ENCODE results near the gene GHDC. TPM values are rescaled to one million over a fixed set of nuclear protein-coding genes. Genes with fewer than 3 reads are reported as not detected.

Gene GHDC
- total RNA-seq, 6 experiments from 2014 or later, result 8.8 to 23.9 (median 12.8) TPM

DNA sequence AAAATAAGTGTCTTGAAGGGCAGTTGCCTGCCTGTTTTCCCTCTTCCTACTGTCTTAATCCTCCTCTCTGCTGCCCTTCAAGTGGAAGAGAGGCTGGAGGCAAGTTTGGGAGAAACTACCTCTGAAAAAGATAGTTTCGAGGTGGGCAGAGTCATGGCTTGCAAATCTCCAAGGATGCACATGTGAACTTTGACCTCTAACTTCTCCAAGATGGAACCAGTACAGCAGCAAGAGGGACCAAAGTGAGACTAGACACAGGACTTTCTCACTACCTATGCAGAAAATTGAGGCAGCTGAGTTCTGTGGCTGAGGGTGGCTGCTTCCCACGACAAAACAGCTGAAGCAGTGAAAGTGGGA, 12.5 kb downstream of the GHDC start:
- Histone ChIP-seq H3K36me3 (no peaks in the 10 kb centered on the region), H3K9me3 (no peaks in the 10 kb centered on the region), H3K4me3 (no peak overlapping the region), H3K27me3 (peaks cover 0 to 7% of the 10 kb centered on the region in 2 donors), H3K27ac (no peak overlapping the region), H3K4me1 (peaks cover 0 to 16% (median 0%) of the 10 kb centered on the region in 4 donors)
- TF ChIP-seq, protein P1, sequence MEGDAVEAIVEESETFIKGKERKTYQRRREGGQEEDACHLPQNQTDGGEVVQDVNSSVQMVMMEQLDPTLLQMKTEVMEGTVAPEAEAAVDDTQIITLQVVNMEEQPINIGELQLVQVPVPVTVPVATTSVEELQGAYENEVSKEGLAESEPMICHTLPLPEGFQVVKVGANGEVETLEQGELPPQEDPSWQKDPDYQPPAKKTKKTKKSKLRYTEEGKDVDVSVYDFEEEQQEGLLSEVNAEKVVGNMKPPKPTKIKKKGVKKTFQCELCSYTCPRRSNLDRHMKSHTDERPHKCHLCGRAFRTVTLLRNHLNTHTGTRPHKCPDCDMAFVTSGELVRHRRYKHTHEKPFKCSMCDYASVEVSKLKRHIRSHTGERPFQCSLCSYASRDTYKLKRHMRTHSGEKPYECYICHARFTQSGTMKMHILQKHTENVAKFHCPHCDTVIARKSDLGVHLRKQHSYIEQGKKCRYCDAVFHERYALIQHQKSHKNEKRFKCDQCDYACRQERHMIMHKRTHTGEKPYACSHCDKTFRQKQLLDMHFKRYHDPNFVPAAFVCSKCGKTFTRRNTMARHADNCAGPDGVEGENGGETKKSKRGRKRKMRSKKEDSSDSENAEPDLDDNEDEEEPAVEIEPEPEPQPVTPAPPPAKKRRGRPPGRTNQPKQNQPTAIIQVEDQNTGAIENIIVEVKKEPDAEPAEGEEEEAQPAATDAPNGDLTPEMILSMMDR (IDR thresholded peaks at IDR 0.05), result no peak
- TF ChIP-seq POLR2A (IDR thresholded peaks at IDR 0.05), result no peak
- intact Hi-C loops (cut with DNase I), result no loop called here
- ATAC-seq (no peak), DNase-seq (no peak)
- WGBS (ENCODE audit: insufficient coverage, low coverage, low lambda C conversion rate, missing lambda C conversion rate), result 100% methylated on average over 1 of the region's 2 CpGs

DNA sequence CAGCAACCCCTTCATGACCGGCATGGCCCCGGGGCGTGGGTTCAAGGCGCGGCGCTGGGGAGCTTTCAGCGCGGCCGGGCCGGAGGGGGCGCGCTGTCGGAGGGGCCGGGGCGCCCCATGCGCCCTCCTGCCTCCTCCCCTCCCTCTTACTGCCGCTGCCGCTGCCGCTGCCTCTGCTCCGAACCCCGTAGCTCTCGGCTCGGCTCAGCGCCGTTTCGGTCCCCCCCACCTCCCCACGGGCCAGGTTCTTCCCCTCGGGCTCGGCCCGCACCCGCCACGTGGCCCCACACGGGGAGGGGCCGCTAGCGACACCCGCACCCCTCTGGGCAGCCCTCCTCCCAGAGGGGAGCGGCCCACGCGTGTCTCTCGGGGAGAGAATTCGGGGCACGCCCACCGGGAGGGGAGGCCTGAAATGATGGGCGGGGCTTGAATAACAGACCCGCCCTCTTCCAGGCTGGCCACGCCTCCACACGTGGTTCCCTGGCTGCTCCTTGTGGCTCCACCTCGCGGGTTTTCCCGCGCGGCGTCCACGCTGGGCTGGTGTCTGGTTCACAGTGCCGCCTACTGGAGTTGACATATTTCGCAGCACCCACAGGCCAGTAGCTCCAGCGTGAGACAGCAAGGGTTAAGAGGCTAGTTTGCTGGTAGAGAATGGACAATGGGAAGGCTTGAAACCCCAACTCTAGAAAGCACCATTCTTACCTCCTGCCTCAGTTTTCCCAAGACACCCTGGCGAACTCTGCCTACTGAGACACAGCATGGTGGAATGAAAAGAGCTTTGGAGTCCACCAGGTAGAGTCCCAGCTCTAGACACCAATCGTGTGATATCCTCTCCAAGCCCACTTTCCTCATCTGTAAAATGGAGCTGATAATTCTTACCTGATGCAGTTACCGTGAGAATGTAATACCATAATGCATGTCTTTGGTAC, 13.1 kb downstream of the GHDC start, which contains the start of gene KCNH4:
Gene KCNH4, minus strand, starts transcription at position 221 of the 929 bp plus-strand sequence. Its CDS starts 197 bp downstream, at position 24.
- Histone ChIP-seq H3K4me3 (peak within 1 kb of the TSS in 2 of 3 donors; percentile 5 to 38), H3K4me1 (peaks cover 0 to 16% (median 0%) of the 10 kb centered on the region in 4 donors), H3K36me3 (no peaks in the 10 kb centered on the region), H3K27ac (no peak within 1 kb of the TSS), H3K27me3 (peaks cover 0 to 7% of the 10 kb centered on the region in 2 donors), H3K9me3 (no peaks in the 10 kb centered on the region)
- 9% methylated on average over 13 of the region's 60 CpGs for WGBS (ENCODE audit: insufficient coverage, low coverage, low lambda C conversion rate, missing lambda C conversion rate)
- TF ChIP-seq, protein P1 (IDR thresholded peaks at IDR 0.05), result peak; percentile 46 to 57 (median 50)
- no peak for TF ChIP-seq POLR2A (IDR thresholded peaks at IDR 0.05)
- DNase-seq, result peak; percentile 77 to 86 (median 81)
- intact Hi-C loops (cut with DNase I), result no loop called here
- peak; percentile 65 to 79 (median 72) for ATAC-seq

DNA sequence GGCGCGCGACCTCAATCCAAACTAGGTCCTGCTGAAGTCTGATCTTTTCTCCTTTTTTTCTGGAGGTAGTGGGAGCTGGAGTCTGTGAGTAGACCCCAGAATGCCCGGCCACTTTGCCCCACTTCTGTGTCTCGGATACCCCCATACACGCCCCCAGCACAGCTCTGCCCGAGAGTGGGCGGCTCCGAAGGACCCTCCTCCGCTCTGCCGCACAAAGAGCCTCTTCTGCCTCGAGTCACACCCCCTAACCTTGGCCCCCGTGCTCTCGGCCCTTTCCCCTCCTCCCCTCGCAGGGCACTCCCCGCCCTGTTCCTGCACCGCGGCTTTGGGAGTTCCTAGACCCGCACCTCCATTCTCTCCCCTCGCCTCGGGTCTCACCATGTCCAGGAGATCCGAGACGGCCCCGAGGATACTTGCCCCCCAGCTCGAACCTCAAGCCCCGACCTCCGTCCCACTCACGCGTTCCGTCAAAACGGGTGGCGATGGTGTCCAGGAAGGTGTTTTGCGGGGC, 13.8 kb downstream of the GHDC start:
- Histone ChIP-seq H3K36me3 (no peaks in the 10 kb centered on the region), H3K4me1 (peaks cover 0 to 16% (median 0%) of the 10 kb centered on the region in 4 donors), H3K27ac (no peak overlapping the region), H3K4me3 (peak overlapping the region in 2 of 3 donors; percentile 5 to 38), H3K9me3 (no peaks in the 10 kb centered on the region), H3K27me3 (peaks cover 0 to 7% of the 10 kb centered on the region in 2 donors)
- no peak for DNase-seq
- TF ChIP-seq, protein P1 (IDR thresholded peaks at IDR 0.05), result no peak
- no peak for TF ChIP-seq POLR2A (IDR thresholded peaks at IDR 0.05)
- WGBS (ENCODE audit: insufficient coverage, low coverage, low lambda C conversion rate, missing lambda C conversion rate), result 5% methylated on average over 10 of the region's 33 CpGs
- no peak for ATAC-seq
- intact Hi-C loops (cut with DNase I), result no loop called here

DNA sequence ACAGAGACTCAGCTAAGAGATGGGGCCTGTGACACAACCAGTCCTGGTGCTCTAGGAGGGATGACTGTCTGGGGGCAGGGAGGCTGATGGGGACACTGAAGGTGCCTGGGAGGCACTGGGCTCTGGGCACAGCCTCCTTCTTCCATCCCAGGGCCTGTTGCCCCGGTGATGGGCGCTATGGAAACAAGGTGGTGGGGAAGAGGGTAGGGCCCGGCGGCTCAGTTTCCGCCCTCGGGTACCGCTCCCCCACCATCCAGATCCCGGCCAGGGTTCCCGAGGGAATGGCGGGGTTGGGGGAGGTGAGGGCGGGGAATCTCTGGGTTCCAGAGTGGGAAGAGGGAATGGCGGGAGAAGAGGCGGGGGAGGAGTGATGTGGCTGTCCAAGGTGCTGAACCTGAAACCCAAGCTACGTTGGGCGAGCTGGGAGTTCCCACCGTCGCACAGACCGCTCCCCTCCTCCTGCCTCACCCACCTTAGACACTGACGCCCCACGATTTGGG, 14.3 kb downstream of the GHDC start:
- no peaks in the 10 kb centered on the region for H3K9me3 ChIP-seq
- 16% methylated on average over 11 of the region's 20 CpGs for WGBS (ENCODE audit: insufficient coverage, low coverage, low lambda C conversion rate, missing lambda C conversion rate)
- intact Hi-C loops (cut with DNase I), result loop anchor here in 1 of 2 donors (10.0 kb wide), 1 partner anchor 55 kb away; the partner anchor contains the start of genes HSPB9 and KAT2A
- peaks cover 0 to 16% (median 0%) of the 10 kb centered on the region in 4 donors for H3K4me1 ChIP-seq
- peaks cover 0 to 7% of the 10 kb centered on the region in 2 donors for H3K27me3 ChIP-seq
- ATAC-seq, result peak in 3 of 4 donors; percentile 3 to 13 (median 7)
- no peak overlapping the region for H3K4me3 ChIP-seq
- H3K36me3 ChIP-seq, result no peaks in the 10 kb centered on the region
- no peak for DNase-seq
- H3K27ac ChIP-seq, result no peak overlapping the region
- TF ChIP-seq, protein P1 (IDR thresholded peaks at IDR 0.05), result no peak
- TF ChIP-seq POLR2A (IDR thresholded peaks at IDR 0.05), result no peak

Measured in right lobe of liver (tissue), 6 donors.